PC-9 (cell line): ENCODE measurements around the gene EP300.

ENCODE experiments used
- EZH2 ChIP-seq: fragments of 200-600 bp; sonication (generic); IDR thresholded peaks from 2 replicates; pipeline ENCODE4 v1.8.0; 2017; ENCODE audit warnings: antibody characterized with exemption, low read depth
- TF ChIP-seq, protein P1 (sequence below): fragments of 200-600 bp; sonication (generic); conservative IDR thresholded peaks from 2 replicates; pipeline ENCODE4 v1.6.1; 2017; ENCODE audit warnings: mixed run types, antibody characterized with exemption, mild to moderate bottlenecking, moderate library complexity

DNA sequence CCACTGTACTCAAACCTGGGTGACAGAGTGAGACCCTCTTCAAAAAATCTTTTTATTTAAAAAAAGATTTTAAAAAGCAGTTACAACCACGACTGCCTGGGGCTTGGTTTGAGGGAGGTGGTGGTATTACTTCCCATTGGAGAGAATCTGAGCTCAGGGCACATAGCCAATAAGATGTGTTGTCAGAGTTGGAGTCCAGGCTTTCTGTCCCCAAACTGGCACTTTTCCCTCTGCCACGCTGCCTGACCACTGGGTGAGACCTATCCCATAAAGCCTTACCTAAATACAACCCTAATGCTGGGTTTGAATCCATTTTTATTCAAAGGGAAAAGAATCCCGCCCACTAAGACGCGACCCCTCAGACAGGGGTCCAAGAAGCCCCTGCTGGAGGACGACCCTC, 136.8 kb downstream of the EP300 start:
- TF ChIP-seq, protein P1, sequence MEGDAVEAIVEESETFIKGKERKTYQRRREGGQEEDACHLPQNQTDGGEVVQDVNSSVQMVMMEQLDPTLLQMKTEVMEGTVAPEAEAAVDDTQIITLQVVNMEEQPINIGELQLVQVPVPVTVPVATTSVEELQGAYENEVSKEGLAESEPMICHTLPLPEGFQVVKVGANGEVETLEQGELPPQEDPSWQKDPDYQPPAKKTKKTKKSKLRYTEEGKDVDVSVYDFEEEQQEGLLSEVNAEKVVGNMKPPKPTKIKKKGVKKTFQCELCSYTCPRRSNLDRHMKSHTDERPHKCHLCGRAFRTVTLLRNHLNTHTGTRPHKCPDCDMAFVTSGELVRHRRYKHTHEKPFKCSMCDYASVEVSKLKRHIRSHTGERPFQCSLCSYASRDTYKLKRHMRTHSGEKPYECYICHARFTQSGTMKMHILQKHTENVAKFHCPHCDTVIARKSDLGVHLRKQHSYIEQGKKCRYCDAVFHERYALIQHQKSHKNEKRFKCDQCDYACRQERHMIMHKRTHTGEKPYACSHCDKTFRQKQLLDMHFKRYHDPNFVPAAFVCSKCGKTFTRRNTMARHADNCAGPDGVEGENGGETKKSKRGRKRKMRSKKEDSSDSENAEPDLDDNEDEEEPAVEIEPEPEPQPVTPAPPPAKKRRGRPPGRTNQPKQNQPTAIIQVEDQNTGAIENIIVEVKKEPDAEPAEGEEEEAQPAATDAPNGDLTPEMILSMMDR: no peak
- TF ChIP-seq EZH2: no peak
